H9 (cell line): Measurements from ENCODE around the gene DCUN1D2. TPM values are rescaled to one million over a fixed set of nuclear protein-coding genes. Genes with fewer than 3 reads are reported as not detected.

Source experiments
- DNase-seq: peaks from one replicate; pipeline ENCODE4 v3.0.0-alpha.2; 2017
- H2AFZ ChIP-seq: one replicate; pipeline ENCODE4 v1.6.1; 2013; ENCODE audit warnings: mild to moderate bottlenecking, low read length, control low read depth, moderate library complexity
- H2AK5ac ChIP-seq: 2 replicates; pipeline ENCODE4 v1.6.1; 2013; ENCODE audit warnings: low read length, control low read depth, mixed read lengths; ENCODE audit not compliant: insufficient read length
- H2BK120ac ChIP-seq: one replicate; pipeline ENCODE4 v1.6.1; 2013; ENCODE audit warnings: low read depth, mild to moderate bottlenecking, low read length, control low read depth, inconsistent platforms; ENCODE audit not compliant: poor library complexity, severe bottlenecking
- H2BK12ac ChIP-seq: 2 replicates; pipeline ENCODE4 v1.6.1; 2013; ENCODE audit warnings: low read length, control low read depth, mixed read lengths, low read depth; ENCODE audit not compliant: insufficient read length
- H2BK15ac ChIP-seq: 2 replicates; pipeline ENCODE4 v1.6.1; 2013; ENCODE audit warnings: low read depth, low read length, control low read depth
- H2BK20ac ChIP-seq: one replicate; pipeline ENCODE4 v1.6.1; 2013; ENCODE audit warnings: low read depth, mild to moderate bottlenecking, low read length, control low read depth, inconsistent platforms; ENCODE audit not compliant: poor library complexity, severe bottlenecking
- H2BK5ac ChIP-seq: 2 replicates; pipeline ENCODE4 v1.6.1; 2013; ENCODE audit warnings: low read length, control low read depth, mixed read lengths; ENCODE audit not compliant: insufficient read length
- H3K14ac ChIP-seq: 2 replicates; pipeline ENCODE4 v1.6.1; 2013; ENCODE audit warnings: low read length, control low read depth; ENCODE audit not compliant: insufficient read depth
- H3K18ac ChIP-seq: 2 replicates; pipeline ENCODE4 v1.6.1; 2013; ENCODE audit warnings: low read depth, mild to moderate bottlenecking, mixed read lengths, low read length, control low read depth; ENCODE audit not compliant: insufficient read length
- H3K23ac ChIP-seq: 2 replicates; pipeline ENCODE4 v1.6.1; 2013; ENCODE audit warnings: low read length, control low read depth, mixed read lengths, low read depth; ENCODE audit not compliant: insufficient read length
- H3K23me2 ChIP-seq: 2 replicates; pipeline ENCODE4 v1.6.1; 2013; ENCODE audit warnings: low read depth, mild to moderate bottlenecking, mixed read lengths, low read length, control low read depth; ENCODE audit not compliant: insufficient read length, poor library complexity, severe bottlenecking
- H3K27ac ChIP-seq: 2 replicates; pipeline ENCODE4 v1.5.1; 2013; ENCODE audit warnings: low read length, control low read depth, mixed read lengths, low read depth; ENCODE audit not compliant: insufficient read length
- H3K27me3 ChIP-seq: 2 replicates; pipeline ENCODE4 v1.6.1; 2013; ENCODE audit warnings: low read length, control low read depth, inconsistent platforms; ENCODE audit not compliant: insufficient read depth
- H3K4ac ChIP-seq: 2 replicates; pipeline ENCODE4 v1.6.1; 2013; ENCODE audit warnings: low read depth, mild to moderate bottlenecking, control low read depth, inconsistent platforms, low read length, moderate library complexity
- H3K4me1 ChIP-seq: 2 replicates; pipeline ENCODE4 v1.6.1; 2013; ENCODE audit warnings: low read length, control low read depth, inconsistent platforms; ENCODE audit not compliant: insufficient read depth
- H3K4me2 ChIP-seq: 2 replicates; pipeline ENCODE4 v1.6.1; 2013; ENCODE audit warnings: low read length, control low read depth, mixed read lengths; ENCODE audit not compliant: insufficient read length, insufficient read depth
- H3K56ac ChIP-seq: 2 replicates; pipeline ENCODE4 v1.6.1; 2013; ENCODE audit warnings: low read depth, mild to moderate bottlenecking, mixed read lengths, low read length, control low read depth; ENCODE audit not compliant: insufficient read length
- H3K79me1 ChIP-seq: 2 replicates; pipeline ENCODE4 v1.6.1; 2013; ENCODE audit warnings: low read depth, mild to moderate bottlenecking, moderate library complexity, low read length, control low read depth, inconsistent platforms; ENCODE audit not compliant: insufficient read depth, poor library complexity, severe bottlenecking
- H3K79me2 ChIP-seq: 2 replicates; pipeline ENCODE4 v1.6.1; 2013; ENCODE audit warnings: low read length, control low read depth, inconsistent platforms; ENCODE audit not compliant: insufficient read depth
- H3K9ac ChIP-seq: 2 replicates; pipeline ENCODE4 v1.6.1; 2013; ENCODE audit warnings: low read length, control low read depth, mixed read lengths; ENCODE audit not compliant: insufficient read length; ENCODE audit errors: extremely low read depth
- H3K9me3 ChIP-seq: one replicate; pipeline ENCODE4 v1.6.1; 2013; ENCODE audit warnings: low read depth, low read length, inconsistent platforms; ENCODE audit not compliant: control insufficient read depth
- H3T11ph ChIP-seq: one replicate; pipeline ENCODE4 v1.6.1; 2013; ENCODE audit warnings: mild to moderate bottlenecking, low read length, control low read depth, inconsistent platforms
- H4K20me1 ChIP-seq: one replicate; pipeline ENCODE4 v1.6.1; 2013; ENCODE audit not compliant: control insufficient read depth, insufficient read length, insufficient read depth
- H4K5ac ChIP-seq: 2 replicates; pipeline ENCODE4 v1.6.1; 2013; ENCODE audit warnings: low read depth, mild to moderate bottlenecking, mixed read lengths, low read length, control low read depth; ENCODE audit not compliant: insufficient read length
- H4K8ac ChIP-seq: replicated peaks from 2 replicates; pipeline ENCODE4 v1.6.1; 2013; ENCODE audit warnings: low read length, control low read depth, mixed read lengths, low read depth; ENCODE audit not compliant: insufficient read length
- H4K91ac ChIP-seq: 2 replicates; pipeline ENCODE4 v1.6.1; 2013; ENCODE audit warnings: low read depth, mild to moderate bottlenecking, moderate library complexity, mixed read lengths, low read length, control low read depth; ENCODE audit not compliant: insufficient read length
- H3K27ac Mint-ChIP-seq, 3 experiments: 2 replicates in 2 of 3; 3 replicates in 1 of 3; pipeline ENCODE4 v1.8.0; 2020 to 2021; ENCODE audit warnings: mixed read lengths in 3 of 3, mild to moderate bottlenecking in 1 of 3, moderate library complexity in 1 of 3
- H3K27me3 Mint-ChIP-seq: 2 replicates; pipeline ENCODE4 v1.8.0; 2021; ENCODE audit warnings: low read depth, mild to moderate bottlenecking, moderate library complexity, mixed read lengths
- H3K36me3 Mint-ChIP-seq, 3 experiments: 2 replicates in 2 of 3; 3 replicates in 1 of 3; pipeline ENCODE4 v1.8.0; 2020 to 2021; ENCODE audit warnings: low read depth in 3 of 3, mixed read lengths in 3 of 3; ENCODE audit not compliant: insufficient read depth in 1 of 3
- H3K4me1 Mint-ChIP-seq, 2 experiments: 2 replicates each; pipeline ENCODE4 v1.8.0; 2020; ENCODE audit warnings: mixed read lengths in 2 of 2
- H3K4me3 Mint-ChIP-seq, 2 experiments: 2 replicates in 1 of 2; 3 replicates in 1 of 2; pipeline ENCODE4 v1.8.0; 2020 to 2021; ENCODE audit warnings: mild to moderate bottlenecking in 2 of 2, mixed read lengths in 2 of 2, moderate library complexity in 1 of 2
- H3K9me3 Mint-ChIP-seq, 2 experiments: 2 replicates in 1 of 2; 3 replicates in 1 of 2; pipeline ENCODE4 v1.8.0; 2020; ENCODE audit warnings: mild to moderate bottlenecking in 2 of 2, mixed read lengths in 2 of 2, moderate library complexity in 1 of 2
- CTCF ChIP-seq: fragments of 200-600 bp; sonication (generic); conservative IDR thresholded peaks from 3 replicates; pipeline ENCODE4 v1.8.0; 2021; ENCODE audit warnings: antibody characterized with exemption, mild to moderate bottlenecking
- WGBS: extraction: QIAGEN DNeasy Blood & Tissue Kit; methylation state at CpG from one replicate; pipeline ENCODE4 v1.1.7; 2013; ENCODE audit warnings: missing lambda C conversion rate, low lambda C conversion rate, mixed read lengths; ENCODE audit not compliant: insufficient read length; ENCODE audit errors: extremely low coverage; 5-methylcytosine and 5-hydroxymethylcytosine counted together
- total RNA-seq: library from RNA; stranded (reverse); gene quantifications from 2 replicates; pipeline ENCODE4 v1.2.1, GENCODE V29; 2021

Gene DCUN1D2
- total RNA-seq, 1 experiment from 2014 or later: 36.8 TPM

DNA sequence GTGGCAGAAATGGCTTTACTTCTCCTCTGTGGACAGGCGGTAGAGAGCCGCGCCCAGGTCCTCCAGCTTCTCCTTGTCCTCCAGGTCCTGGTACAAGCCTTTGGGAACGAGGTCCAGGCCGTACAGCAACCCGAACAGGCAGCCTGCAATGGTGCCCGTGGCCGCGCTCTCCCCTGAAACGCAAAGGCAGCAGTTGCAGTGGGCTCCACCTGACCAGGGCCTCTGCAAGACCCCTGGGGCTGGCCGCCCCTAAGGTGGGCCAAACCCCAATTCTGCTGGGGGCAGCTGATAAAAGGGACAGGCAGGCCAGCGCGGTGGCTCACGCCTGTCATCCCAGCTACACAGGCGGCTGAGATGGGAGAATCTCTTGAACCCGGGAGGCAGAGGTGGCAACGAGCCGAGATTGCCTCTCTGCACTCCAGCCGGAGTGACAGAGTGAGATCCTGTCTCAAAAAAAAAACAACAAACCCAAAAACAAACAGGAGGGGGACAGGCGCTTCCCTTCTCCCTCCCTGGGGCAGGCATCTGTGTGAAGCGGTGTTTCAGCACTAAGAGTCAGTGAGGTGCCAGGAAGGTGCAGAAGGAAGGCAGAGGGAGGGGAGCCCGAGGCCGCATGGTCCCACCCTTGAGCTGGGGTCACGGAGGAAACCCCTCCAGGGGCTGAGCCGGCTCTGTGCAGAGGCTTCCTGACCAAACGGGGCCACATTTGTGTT lies 67.5 kb downstream of the DCUN1D2 start:
- Histone ChIP-seq H2BK20ac (no peak overlapping the region), H3K56ac (no peak overlapping the region), H3K18ac (no peak overlapping the region), H3K79me1 (no peaks in the 10 kb centered on the region), H3K9ac (no peak overlapping the region), H2BK12ac (no peak overlapping the region), H3K9me3 (no peaks in the 10 kb centered on the region), H3K4ac (no peak overlapping the region), H3K4me1 (no peaks in the 10 kb centered on the region), H3K27me3 (no peaks in the 10 kb centered on the region), H3K4me2 (no peak overlapping the region), H3T11ph (no peak overlapping the region), H4K20me1 (no peaks in the 10 kb centered on the region), H4K91ac (no peak overlapping the region), H4K5ac (no peak overlapping the region), H2BK5ac (no peak overlapping the region), H2AFZ (no peak overlapping the region), H3K23ac (no peak overlapping the region), H2BK15ac (no peak overlapping the region), H3K23me2 (no peaks in the 10 kb centered on the region), H3K14ac (no peak overlapping the region), H2AK5ac (no peak overlapping the region), H2BK120ac (no peak overlapping the region), H3K79me2 (no peaks in the 10 kb centered on the region), H3K27ac (no peak overlapping the region), H4K8ac (no peak overlapping the region)
- no peaks in the 10 kb centered on the region for H3K9me3 Mint-ChIP-seq
- H3K36me3 Mint-ChIP-seq: no peaks in the 10 kb centered on the region; a peak in 1 of 7 replicates
- H3K27me3 Mint-ChIP-seq: peaks cover 2% of the 10 kb centered on the region
- H3K27ac Mint-ChIP-seq: peak overlapping the region in 1 of 3 experiments; percentile 59; a peak in 1 of 7 replicates
- no peak for TF ChIP-seq CTCF
- peaks cover 0 to 4% of the 10 kb centered on the region in 2 experiments; a peak in 1 of 4 replicates for H3K4me1 Mint-ChIP-seq
- DNase-seq: no peak
- H3K4me3 Mint-ChIP-seq: no peak overlapping the region
- no CpG with 5 or more reads among the region's 26 CpGs for WGBS
